HCT116 (cell line): Measurements from ENCODE around the gene MRPS18C. TPM values are rescaled to one million over a fixed set of nuclear protein-coding genes. Genes with fewer than 3 reads are reported as not detected.

ENCODE experiments used
- ATAC-seq: fragments of 200-7000 bp; cut with Tn5 transposase; 2 replicates; pipeline ENCODE4 v1.9.1; 2020; ENCODE audit warnings: mild to moderate bottlenecking, moderate library complexity
- BruUV-seq: library from RNA; stranded (reverse); fragments of 400-500 nt; replicated peaks from 2 replicates; lab custom pipeline; 2021; lab: Mats Ljungman, UMichigan
- CTCF ChIA-PET: fragments of 300-600 bp; sonication (Branson Sonifier 250); formaldehyde crosslinking; loops from one replicate; lab custom pipeline; 2021; ENCODE audit warnings: antibody characterized with exemption; lab: Charles Lee
- POLR2A ChIA-PET: fragments of 300-600, 350-600 bp; sonication (Branson Sonifier 250); formaldehyde crosslinking; loops from one replicate; lab custom pipeline; 2021; ENCODE audit warnings: antibody characterized with exemption; lab: Charles Lee
- RAD21 ChIA-PET, 2 experiments: fragments of 300-600 bp; sonication (Branson Sonifier 250); formaldehyde crosslinking; loops; one replicate each; lab custom pipeline; 2023; ENCODE audit warnings: low total read pairs in 2 of 2; ENCODE audit not compliant: uncharacterized antibody in 2 of 2, unreplicated experiment in 2 of 2, low non-redundant PET in 1 of 2; lab: Charles Lee
- DNase-seq: peaks from one replicate; pipeline ENCODE4 v3.0.0-alpha.2; 2010; ENCODE audit warnings: low read depth, low spot score
- H2AFZ ChIP-seq: fragments of 200-600 bp; shearing (Covaris generic), sonication (generic); 2 replicates; pipeline ENCODE4 v1.6.1; 2017; ENCODE audit warnings: low read depth, mixed run types, mixed read lengths, antibody characterized with exemption, low read length; ENCODE audit not compliant: poor library complexity, severe bottlenecking
- H3K27ac ChIP-seq: 2 replicates; pipeline ENCODE4 v1.5.1; 2012; ENCODE audit warnings: low read depth, low read length
- H3K27me3 ChIP-seq: fragments of 200-600 bp; sonication (generic); 2 replicates; pipeline ENCODE4 v1.6.1; 2016; ENCODE audit warnings: mixed run types, low read length, mixed read lengths; ENCODE audit not compliant: insufficient read depth
- H3K36me3 ChIP-seq, 2 experiments: fragments of 200-500 bp in 1 of 2; fragments of 200-600 bp in 1 of 2; sonication (Bioruptor generic) in 1 of 2; sonication (generic) in 1 of 2; 2 replicates each; pipeline versions ENCODE4 v1.5.1 to v1.6.1; 2014 to 2016; ENCODE audit warnings: low read length in 2 of 2, inconsistent platforms in 1 of 2, mixed read lengths in 1 of 2, mixed run types in 1 of 2; ENCODE audit not compliant: insufficient read depth in 2 of 2, control insufficient read depth in 1 of 2
- H3K4me1 ChIP-seq, 2 experiments: fragments of 200-600 bp in 1 of 2; sonication (generic) in 1 of 2; 2 replicates each; pipeline versions ENCODE4 v1.5.1 to v1.6.1; 2012 to 2017; ENCODE audit warnings: low read length in 2 of 2, inconsistent platforms in 1 of 2, mild to moderate bottlenecking in 1 of 2, mixed read lengths in 1 of 2, mixed run types in 1 of 2, moderate library complexity in 1 of 2; ENCODE audit not compliant: insufficient read depth in 2 of 2, control insufficient read depth in 1 of 2
- H3K4me2 ChIP-seq: fragments of 200-600 bp; sonication (generic); 2 replicates; pipeline ENCODE4 v1.6.1; 2017; ENCODE audit warnings: mixed run types, low read length, mixed read lengths
- H3K4me3 ChIP-seq, 2 experiments: fragments of 200-600 bp in 1 of 2; sonication (generic) in 1 of 2; replicated peaks in 1 of 2; 2 replicates each; pipeline ENCODE4 v1.5.1; 2011 to 2016; ENCODE audit warnings: low read length in 2 of 2, control low read depth in 1 of 2, low read depth in 1 of 2, mild to moderate bottlenecking in 1 of 2, mixed read lengths in 1 of 2, mixed run types in 1 of 2
- H3K79me2 ChIP-seq: fragments of 200-600 bp; sonication (generic); 2 replicates; pipeline ENCODE4 v1.6.1; 2017; ENCODE audit warnings: mild to moderate bottlenecking, mixed run types, low read length, moderate library complexity, mixed read lengths; ENCODE audit not compliant: insufficient read depth
- H3K9ac ChIP-seq: fragments of 200-600 bp; sonication (generic); 2 replicates; pipeline ENCODE4 v1.6.1; 2016; ENCODE audit warnings: low read length, mixed read lengths
- H3K9me2 ChIP-seq: fragments of 200-600 bp; sonication (generic), shearing (Covaris generic); 2 replicates; pipeline ENCODE4 v1.6.1; 2017; ENCODE audit warnings: mixed run types, mild to moderate bottlenecking, moderate library complexity; ENCODE audit not compliant: insufficient read depth
- H3K9me3 ChIP-seq, 2 experiments: fragments of 200-500 bp in 1 of 2; fragments of 200-600 bp in 1 of 2; sonication (Bioruptor generic) in 1 of 2; sonication (generic) in 1 of 2; 2 replicates each; pipeline ENCODE4 v1.6.1; 2014 to 2017; ENCODE audit warnings: low read length in 2 of 2, mixed read lengths in 2 of 2, inconsistent platforms in 1 of 2, low read depth in 1 of 2, mild to moderate bottlenecking in 1 of 2, mixed run types in 1 of 2, moderate library complexity in 1 of 2; ENCODE audit not compliant: control insufficient read depth in 1 of 2, insufficient read depth in 1 of 2
- H4K20me1 ChIP-seq: fragments of 200-600 bp; sonication (generic), shearing (Covaris generic); 2 replicates; pipeline ENCODE4 v1.6.1; 2017; ENCODE audit warnings: mixed run types, mild to moderate bottlenecking, moderate library complexity; ENCODE audit not compliant: insufficient read depth
- CEBPB ChIP-seq: IDR thresholded peaks from 2 replicates; pipeline ENCODE4 v1.6.1; 2012; ENCODE audit warnings: low read depth
- EGR1 ChIP-seq: IDR thresholded peaks from 2 replicates; pipeline ENCODE4 v1.6.1; 2012; ENCODE audit warnings: low read depth
- EZH2 ChIP-seq: fragments of 200-600 bp; sonication (generic); IDR thresholded peaks from 2 replicates; pipeline ENCODE4 v1.6.1; 2017; ENCODE audit warnings: antibody characterized with exemption, mixed run types
- POLR2AphosphoS5 ChIP-seq: IDR thresholded peaks from 2 replicates; pipeline ENCODE4 v1.6.1; 2011; ENCODE audit warnings: mild to moderate bottlenecking, low read depth, low read length, moderate library complexity
- SP1 ChIP-seq: IDR thresholded peaks from 2 replicates; pipeline ENCODE4 v1.6.1; 2012; ENCODE audit warnings: low read depth
- intact Hi-C: fragments of 100-400 bp; cut with micrococcal nuclease; formaldehyde crosslinking; loops from 2 replicates; pipeline ENCODE4 v1.10.0; 2022
- total RNA-seq: library from RNA; stranded (reverse); gene quantifications from one replicate; pipeline ENCODE4 v1.2.1, GENCODE V29; 2021; ENCODE audit not compliant: unreplicated experiment
- TF ChIP-seq, protein P1 (sequence below): IDR thresholded peaks from 2 replicates; pipeline ENCODE4 v1.6.1; 2012
- TF ChIP-seq, protein P2 (sequence below): IDR thresholded peaks from 2 replicates; pipeline ENCODE4 v1.6.1; 2011; ENCODE audit warnings: mild to moderate bottlenecking, low read length, moderate library complexity; ENCODE audit not compliant: insufficient replicate concordance; ENCODE audit errors: extremely low read depth

Gene MRPS18C
- total RNA-seq, 1 experiment from 2014 or later: 59.1 TPM

DNA sequence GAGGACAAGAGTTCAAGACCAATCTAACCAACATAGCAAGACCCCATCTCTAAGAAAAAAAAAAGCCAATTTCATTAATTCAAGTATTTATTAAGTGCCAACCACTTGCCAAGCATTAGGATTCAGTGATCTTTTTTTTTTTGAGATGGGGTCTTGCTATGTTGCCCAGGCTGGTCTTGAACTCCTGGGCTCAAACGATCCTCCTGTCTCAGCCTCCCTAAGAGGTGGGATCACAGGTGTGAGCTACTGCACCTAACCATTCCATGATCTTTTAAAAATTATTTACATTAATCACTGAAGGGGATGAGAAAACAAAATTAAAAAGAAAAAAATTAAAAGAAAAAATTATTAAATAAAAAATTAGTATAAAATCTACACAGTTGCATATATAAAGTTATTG is 24.7 kb upstream of the MRPS18C start (continued):
- TF ChIP-seq, protein P1, sequence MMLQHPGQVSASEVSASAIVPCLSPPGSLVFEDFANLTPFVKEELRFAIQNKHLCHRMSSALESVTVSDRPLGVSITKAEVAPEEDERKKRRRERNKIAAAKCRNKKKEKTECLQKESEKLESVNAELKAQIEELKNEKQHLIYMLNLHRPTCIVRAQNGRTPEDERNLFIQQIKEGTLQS: no peak

DNA sequence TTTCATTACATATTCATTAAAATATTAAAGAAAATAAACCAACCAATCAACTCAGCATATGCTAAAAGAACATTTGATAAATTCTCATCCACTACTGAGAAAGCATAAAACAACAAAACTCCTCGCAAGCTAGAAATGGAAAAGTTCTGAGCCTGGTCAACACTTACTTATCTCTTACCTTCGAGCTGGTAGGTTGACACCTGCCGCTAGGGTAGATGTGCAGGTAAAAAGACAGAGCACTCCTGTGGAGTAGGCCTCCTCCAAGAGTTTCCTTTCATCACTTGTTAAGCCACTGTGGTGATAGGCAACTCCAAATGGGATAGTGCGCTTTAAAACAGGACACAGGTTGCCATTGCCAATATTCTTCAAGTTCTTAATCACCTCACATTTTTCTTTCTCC is 19.2 kb upstream of the MRPS18C start:
- Histone ChIP-seq H3K9ac (no peak overlapping the region), H4K20me1 (no peaks in the 10 kb centered on the region), H3K27me3 (no peaks in the 10 kb centered on the region), H2AFZ (no peak overlapping the region), H3K79me2 (no peaks in the 10 kb centered on the region)
- POLR2A ChIA-PET: no interaction called here
- TF ChIP-seq EGR1 (no peak), CEBPB (no peak), EZH2 (no peak), SP1 (no peak), POLR2AphosphoS5 (no peak)
- TF ChIP-seq, protein P2, sequence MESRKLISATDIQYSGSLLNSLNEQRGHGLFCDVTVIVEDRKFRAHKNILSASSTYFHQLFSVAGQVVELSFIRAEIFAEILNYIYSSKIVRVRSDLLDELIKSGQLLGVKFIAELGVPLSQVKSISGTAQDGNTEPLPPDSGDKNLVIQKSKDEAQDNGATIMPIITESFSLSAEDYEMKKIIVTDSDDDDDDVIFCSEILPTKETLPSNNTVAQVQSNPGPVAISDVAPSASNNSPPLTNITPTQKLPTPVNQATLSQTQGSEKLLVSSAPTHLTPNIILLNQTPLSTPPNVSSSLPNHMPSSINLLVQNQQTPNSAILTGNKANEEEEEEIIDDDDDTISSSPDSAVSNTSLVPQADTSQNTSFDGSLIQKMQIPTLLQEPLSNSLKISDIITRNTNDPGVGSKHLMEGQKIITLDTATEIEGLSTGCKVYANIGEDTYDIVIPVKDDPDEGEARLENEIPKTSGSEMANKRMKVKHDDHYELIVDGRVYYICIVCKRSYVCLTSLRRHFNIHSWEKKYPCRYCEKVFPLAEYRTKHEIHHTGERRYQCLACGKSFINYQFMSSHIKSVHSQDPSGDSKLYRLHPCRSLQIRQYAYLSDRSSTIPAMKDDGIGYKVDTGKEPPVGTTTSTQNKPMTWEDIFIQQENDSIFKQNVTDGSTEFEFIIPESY: no peak
- TF ChIP-seq, all 23 proteins: peak for 0
- H3K9me2 ChIP-seq: no peaks in the 10 kb centered on the region
- no peak overlapping the region for H3K27ac ChIP-seq
- ChIA-PET CTCF (no interaction called here), RAD21 (no interaction called here)
- no peak overlapping the region for H3K4me3 ChIP-seq
- no peaks in the 10 kb centered on the region for H3K4me1 ChIP-seq
- intact Hi-C loops: no loop called here
- H3K36me3 ChIP-seq: peaks cover 0 to 4% of the 10 kb centered on the region in 2 experiments; a peak in 1 of 4 replicates
- ATAC-seq (no peak), DNase-seq (no peak)
- no peak overlapping the region for H3K4me2 ChIP-seq
- BruUV-seq: no TSS peak
- no peaks in the 10 kb centered on the region for H3K9me3 ChIP-seq
